NCI-H2107 treated with DMSO at 0.1 percent for 48 hours (cell line): ENCODE results near the gene ZBTB40.

Experiments
- DNase-seq: peaks from one replicate; lab custom pipeline; 2025; ENCODE audit not compliant: unreplicated experiment; lab: John Stamatoyannopoulos, UW

The ZBTB40 gene

DNA sequence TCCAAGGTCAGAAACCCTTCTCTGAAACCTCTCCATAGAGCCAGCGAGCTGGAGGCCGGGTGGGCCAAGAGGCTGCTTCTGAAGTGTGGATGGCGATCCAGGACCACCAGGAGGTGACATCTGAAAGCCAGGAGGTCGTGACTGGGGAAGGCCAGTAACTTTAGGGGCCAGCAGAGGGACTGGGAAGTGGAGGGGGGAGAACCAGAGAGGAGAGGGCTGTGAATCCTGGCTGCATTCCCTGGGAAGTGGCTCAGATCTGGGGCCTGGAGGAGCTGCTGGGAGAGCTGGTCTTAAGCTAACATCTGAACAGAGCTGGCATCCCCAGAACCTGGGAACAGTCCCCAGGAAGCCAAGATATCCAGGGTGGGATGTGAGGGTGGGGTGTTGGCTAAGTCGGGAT is 100.4 kb downstream of the ZBTB40 start:
- no peak for DNase-seq

DNA sequence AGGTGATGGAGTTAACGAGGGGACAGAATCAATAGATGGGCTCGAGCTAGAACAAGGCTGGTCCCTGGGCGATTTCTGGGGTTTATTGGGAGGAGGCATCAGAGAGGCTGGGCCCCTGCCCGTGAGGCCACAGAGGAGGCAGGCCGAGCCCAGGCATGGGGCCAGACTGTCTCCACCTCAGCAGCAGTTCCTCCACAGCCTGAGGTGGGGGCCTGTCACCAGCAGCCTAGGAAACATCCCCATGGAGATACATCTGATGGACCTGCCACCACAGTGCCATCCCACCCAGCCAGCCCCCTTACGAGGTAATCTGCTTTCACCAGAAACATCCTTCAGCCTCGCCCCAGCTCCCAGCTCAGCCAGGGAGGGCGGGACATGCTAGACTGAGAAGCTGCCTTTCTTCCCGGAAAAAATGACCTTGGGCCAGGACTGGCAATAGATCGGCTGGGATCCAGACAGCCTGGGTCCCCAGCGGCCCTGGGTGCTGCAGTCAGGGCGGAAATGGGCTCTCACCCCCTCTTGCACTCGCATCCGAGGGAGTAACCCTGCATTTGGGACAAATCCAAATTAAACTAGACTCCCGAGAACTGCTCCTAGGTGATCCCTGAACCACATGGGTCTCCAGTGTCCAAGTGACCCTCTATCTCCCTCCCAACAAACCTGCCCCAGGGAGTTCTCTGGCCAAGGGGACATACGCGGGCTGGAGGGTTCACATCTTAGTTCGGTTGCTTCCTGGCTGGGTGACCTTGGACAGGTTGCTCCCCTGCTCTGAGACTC is 101.6 kb downstream of the ZBTB40 start:
- no peak for DNase-seq

DNA sequence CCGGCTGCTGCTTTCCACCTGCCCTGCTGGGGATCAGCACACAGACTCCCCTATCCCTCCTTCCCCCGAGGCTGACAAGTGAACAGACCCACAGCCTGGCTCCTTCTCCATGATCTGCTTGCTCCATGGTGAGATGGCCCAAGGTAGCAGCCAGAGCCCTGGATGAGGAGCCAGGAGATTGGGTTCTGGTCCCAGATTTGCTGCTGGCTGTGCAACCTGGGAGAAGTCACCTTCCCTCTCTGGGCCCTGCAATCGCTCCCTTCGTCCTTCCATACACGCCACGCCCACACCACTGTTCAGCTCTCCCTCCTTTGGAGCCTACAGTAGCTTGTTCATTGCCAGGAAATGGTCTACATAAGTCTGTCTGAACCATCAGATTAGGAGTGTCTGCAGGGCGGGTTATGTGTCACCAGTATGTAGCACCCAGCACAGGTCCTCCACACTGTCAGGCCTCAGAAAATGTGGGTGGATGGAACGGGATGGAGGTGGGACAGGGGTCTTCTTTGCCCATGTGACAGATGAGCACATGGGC is 102.4 kb downstream of the ZBTB40 start:
- no peak for DNase-seq

DNA sequence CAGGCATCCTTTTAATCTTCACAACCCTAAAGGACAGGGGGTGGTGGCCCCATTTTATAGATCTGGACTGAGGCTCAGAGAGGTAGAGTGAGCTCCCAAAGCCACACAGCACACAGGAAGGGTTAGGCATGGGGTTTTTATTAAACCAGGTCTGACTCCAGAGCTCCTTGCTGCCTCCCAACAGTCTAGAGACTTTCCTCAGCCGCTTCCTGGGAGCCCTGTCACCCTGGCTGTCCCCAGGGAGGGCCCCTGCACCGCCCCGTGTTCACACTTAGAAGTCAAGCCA is 103.7 kb downstream of the ZBTB40 start:
- no peak for DNase-seq

DNA sequence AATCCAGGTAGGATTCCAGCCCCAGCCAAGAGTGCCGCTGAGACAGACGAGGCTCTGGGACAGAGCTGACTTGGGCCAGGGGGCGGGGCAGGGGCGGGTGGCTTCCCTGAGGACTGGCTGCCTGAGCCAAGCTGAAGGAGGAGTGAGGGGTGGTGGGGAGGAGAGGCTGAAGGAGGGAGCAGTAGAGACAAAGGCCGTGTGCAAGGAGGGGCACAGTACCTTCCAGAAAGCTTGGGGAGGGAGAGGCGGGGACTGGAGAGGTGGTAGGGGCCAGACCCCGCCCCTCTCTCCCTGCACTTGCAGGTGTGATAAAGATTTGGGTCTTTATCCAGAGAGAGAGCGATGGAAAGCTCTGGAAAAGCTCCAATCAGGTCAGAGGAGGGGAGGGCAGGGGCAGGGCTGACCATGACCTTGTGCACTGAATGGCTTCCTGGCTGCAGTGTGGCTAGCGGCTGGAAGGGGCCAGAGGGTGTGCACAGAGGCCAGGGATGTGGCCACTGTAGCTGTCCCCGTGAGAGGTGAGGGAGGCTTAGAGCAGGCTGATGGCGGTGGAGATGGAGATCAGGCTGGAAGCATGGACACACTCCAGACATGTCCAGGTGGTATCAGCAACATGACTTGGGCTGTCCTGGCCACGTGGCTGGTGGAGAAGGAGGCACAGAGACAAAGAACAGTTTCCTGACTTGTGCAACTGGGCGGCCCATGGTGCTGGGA is 104.9 kb downstream of the ZBTB40 start:
- no peak for DNase-seq

DNA sequence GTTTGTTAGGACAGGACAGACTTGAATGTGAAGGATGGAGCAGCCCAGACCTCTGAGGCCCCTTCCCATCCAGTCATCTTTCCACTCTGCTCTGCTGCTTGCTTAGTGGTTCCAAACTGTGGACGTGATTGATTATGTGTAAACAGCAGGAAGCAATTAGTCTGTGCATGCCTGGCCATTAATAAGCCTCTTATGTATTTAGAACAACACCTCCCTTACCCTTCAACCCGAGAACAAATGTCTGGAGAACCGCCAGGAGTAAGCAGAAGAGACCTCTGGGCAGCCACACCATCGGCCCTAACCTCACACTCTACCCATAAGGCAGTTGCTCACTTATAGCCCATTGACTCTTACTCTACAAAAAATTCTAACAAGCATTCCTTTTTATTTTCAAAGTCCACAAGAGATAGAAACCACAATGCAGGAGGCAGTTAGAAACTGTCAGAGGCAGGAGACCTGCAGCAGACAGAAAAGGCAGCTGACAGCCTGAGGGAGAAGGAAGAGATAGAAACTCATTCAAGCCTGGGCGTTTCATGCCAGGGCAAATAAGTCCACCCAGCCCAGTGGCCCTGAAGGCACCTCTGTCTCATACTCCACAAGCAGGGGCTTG is 105.8 kb downstream of the ZBTB40 start:
- peak; percentile 4 for DNase-seq

DNA sequence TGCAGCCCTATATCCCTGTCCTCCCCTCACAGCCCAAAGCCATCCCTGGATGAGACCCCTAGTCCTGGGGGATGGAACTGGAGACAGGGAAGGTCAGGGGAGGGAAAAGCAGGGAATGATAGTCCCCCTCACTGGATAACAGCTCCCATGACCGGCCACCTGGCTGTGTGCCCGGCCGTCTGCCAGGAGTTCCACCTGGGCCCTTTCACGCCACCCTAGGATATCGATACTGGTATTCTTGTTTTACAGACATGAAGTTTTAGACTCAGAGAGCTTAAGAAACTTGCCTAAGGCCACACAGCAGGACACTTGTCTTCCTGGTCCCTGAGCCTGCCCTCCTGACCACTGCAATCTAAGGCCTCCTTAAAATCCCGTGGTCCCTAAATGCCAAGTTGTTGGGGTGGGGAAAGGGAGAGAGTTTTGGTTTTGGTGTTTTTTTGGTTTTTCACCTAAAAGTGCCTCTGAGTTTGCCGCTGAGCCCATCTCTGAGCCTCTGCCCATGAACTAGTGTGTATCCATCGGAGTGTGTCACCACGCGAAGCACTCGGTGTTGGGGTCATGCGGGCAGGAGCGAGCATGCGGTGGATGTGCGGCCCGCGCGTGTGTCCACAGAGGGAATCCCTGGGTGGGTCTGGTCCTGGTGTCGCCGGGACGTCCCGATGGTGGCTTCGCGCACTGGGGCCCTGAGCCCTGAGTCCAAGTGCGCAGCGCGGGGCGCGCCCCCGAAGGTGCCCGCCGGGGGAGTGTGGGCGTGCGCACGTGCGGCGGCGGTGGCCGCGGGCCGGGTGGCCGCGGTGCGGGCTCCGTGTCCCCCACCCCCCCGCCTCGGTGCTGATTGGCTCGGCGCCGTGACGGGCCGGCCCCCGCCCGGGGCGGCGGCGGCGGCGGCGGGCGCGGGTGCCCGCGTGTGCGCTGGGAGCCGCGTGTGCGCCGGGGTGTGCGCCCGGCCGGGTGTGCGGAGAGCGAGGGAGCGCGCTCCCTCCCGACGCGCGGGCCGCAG is 111.2 kb downstream of the ZBTB40 start, which contains the start of gene EPHA8:
TSS of gene EPHA8 (plus strand) at position 906 of the 1,000 bp plus-strand sequence. CDS start 147 bp downstream, outside the sequence.
- no peak for DNase-seq

DNA sequence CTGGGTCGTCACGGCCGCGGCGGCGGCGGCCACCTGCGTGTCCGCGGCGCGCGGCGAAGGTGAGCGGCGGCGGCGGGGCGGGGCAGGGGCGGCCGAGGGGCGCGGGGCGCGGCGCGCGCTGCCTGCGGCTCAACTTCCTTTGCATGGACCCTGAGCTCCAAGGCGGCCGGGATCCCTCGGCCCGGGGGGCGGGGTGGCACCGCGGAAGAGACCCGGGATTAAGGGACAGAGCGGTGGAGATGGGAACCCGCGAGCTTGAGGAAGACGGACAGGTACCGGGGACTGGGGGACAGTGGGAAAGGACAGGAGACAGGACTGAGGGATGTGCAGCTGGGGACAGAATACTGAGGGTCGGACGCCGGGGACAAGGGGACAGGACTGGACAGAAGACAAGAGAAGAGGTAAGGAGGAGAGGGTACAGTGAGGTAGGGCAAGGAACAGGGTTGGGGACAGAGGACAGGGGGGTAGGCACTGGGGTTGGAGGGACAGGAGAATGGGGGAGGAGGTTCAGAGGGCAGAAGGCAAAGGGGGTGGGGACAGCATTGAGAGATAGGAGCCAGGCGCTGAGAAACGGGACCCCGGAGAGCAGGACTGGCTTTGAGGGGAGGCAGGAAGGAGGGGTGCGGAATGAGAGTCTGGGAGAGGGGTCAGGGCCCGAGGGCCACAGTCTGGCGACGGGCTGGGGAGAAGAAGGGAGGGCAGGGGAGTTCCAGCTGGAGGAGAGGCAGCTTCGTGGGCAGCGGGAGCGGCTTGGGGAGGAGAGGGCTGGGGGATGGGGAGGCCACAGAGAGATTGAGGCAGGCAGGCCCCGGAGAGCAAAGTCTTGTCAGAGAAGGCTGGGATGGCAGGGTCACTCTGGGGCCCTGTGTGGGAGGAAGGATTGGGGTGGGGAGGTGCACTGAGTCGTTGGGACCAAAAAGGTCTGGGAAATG is 112.3 kb downstream of the ZBTB40 start:
- no peak for DNase-seq

DNA sequence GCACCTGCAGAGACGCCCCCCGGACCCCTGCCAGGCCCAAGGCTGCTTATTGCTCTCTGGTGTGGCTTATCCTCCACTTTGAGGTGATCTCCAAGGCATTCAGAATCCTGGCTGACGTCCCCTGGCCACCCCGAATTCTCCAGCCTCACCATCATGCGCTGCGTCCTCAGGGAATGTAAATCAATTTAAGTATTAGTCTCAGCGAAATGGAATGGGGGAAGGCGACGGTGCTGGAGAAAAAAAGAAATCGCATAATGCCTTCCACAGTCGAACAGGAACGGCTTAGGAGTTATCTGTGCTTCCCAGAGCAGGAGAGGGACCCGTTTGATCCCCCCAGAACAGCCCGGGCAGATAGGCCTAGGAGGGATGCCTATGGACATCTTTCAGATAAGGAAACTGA is 114.5 kb downstream of the ZBTB40 start:
- no peak for DNase-seq

DNA sequence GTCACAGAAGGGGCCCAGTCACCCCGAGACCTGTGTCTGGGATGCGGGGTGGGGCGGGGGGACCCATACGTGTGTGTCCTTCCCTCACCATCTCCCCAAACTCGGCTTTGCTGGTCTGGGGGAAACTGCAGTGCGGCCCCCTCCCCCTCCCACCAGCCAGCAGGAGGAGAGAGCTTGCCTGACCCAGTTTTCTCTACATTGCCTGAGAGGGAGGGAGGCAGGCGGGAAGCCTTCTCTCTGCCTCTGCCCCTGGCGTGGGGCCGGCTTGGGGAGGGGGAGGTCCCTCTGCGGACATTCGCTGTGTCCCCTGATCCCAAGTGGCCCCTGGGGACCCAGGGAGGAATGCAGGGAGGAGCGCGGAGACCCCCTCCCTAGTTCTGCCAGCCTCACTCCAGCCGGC is 115.5 kb downstream of the ZBTB40 start:
- no peak for DNase-seq

DNA sequence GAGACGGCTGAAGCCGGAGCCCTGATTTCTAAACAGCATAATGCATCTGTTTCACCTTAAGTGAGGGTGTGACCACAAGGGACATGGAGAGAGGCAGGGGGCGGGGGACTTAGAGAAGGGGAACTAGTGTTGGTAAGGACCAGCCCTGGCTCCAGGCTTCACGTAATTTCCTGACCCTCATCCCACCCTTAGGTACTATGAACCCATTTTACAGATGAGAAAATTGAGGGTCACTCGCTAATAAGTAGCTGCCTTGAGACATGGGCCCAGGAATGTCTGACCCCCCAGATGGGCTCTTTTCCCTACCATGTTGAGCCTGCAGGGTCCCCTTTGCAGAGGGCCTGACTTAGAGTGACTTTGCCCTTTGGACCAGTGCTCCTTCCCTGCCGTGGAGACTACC is 116.3 kb downstream of the ZBTB40 start:
- no peak for DNase-seq

DNA sequence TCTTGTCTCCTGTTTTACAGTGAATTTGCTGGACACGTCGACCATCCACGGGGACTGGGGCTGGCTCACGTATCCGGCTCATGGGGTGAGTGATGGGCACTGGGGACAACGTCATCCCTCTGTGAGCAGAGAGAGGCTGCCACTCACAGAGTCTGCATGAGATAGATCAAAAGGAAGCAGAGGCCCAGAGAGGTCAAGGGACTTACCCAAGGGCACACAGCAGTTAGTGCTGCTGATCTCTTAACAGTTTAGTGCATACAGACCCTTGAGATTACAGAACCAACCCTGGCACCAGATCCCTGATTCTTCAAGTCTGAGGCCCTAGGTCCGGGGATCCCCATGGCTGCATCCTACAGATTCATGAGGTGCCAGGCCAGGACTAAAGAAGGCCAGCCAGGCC is 117.6 kb downstream of the ZBTB40 start:
- DNase-seq, result no peak

DNA sequence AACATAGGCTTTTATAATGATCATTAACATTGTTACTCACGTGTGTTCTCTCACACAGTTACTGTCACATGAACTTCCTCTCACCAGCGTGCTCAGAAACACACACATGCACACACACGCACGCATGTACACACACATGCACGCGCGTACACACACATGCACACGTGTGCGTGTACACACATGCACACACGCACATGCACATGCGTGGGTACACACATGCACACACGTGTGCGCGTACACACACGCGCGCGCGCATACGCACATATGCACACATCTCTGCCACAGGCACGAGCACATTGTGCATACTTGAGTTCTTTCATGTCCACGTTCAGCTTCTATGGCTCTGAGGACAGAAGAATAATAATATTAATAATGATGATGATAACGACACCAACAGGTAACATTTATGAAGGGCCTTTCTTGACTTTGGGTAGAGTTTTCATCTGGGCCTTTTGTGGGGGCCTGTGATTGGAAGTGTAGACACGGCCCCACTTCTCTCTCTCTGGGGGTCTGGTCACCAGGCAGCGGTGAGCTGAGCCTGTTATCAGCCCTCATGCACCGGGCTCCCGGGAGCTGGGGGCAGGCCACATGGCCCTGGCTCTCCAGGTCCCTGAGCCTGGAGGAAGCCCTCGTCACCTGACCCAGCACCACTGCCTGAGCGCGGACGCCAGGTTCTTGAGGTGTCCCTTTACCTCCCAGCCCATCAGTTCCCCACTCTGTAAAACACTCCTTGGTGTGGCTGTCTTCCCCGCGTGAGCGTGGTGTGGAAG is 118.7 kb downstream of the ZBTB40 start:
- no peak for DNase-seq

DNA sequence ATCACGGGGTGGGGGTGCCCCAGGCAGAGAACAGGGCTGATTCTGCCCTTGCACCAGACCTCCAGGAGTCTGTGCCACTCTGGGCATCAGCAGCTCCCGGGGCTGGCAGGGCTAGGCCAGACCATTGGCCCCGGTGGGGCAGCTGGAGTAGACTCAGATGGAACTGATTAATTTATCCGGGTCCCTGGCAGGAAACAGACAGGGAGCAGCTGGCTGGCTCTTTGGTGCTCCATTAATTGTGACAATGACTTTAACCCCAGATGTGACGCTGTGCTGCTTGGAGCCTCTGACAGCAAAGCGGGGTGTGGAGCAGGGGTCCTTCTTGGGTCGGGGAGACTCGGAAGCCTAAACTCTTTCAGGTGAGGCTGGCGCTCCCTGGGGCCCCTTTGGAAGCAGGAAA is 121.2 kb downstream of the ZBTB40 start:
- no peak for DNase-seq

DNA sequence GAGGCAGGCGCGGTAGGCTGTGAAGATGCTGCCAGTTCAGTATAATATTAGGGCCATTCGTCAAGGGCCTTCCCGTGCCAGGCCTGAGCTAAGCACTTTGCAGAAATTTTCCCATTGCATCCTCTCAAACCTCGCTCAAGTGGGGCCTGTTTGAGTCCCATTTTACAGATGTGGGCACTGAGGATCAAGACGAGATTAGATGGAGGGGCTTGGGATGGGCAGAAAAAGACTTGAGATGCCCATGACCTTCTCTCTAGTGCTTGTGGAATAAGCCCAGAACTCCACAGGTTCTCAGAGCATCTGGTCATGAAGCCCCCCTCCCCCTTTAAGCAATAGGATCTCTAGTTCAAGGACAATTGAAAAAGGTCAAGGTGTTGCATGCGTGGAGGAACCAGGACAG is 121.6 kb downstream of the ZBTB40 start:
- DNase-seq, result no peak

DNA sequence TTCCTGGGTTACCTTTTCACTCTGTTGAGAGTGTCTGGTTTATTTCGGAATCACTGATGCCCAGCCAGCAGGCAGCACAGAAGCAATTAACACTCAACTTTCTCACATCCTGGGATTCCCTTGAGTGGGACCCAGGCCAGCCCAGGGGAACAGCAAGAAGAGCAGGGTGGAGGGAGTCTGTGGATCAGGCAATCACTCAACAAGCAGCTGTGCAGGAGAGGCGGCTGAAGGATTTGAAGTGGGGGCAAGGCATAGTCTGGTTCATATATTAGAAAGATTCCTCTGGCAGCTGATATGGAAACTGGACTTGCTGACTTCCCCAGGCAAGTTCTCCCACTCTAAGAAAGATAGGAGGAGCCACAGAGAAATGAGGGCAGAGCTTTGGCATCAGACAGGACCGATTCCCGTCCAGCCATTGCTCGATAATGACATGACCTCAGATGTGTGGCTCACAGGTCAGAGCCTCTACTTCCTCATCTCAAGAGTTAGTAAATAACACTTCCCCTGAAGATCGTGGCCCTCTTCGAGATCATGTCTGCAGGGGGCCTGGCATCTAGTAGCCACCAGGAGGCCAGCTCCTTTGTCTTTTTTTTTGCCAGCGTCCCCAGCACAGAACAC is 124.0 kb downstream of the ZBTB40 start:
- DNase-seq, result no peak

DNA sequence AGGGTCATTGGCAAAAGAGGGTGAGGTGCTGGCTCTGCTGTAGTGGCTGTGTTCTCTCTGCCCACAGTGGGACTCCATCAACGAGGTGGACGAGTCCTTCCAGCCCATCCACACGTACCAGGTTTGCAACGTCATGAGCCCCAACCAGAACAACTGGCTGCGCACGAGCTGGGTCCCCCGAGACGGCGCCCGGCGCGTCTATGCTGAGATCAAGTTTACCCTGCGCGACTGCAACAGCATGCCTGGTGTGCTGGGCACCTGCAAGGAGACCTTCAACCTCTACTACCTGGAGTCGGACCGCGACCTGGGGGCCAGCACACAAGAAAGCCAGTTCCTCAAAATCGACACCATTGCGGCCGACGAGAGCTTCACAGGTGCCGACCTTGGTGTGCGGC is 124.5 kb downstream of the ZBTB40 start:
- no peak for DNase-seq

DNA sequence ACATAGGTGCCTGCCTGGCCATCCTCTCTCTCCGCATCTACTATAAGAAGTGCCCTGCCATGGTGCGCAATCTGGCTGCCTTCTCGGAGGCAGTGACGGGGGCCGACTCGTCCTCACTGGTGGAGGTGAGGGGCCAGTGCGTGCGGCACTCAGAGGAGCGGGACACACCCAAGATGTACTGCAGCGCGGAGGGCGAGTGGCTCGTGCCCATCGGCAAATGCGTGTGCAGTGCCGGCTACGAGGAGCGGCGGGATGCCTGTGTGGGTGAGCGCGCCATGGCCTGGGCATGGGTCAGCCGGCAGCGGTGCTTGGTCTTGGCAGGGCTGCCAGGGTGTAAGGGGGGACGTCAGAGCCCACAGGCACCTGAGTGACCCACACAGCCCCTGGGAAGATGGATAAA is 125.0 kb downstream of the ZBTB40 start:
- DNase-seq, result no peak
